Osteocyte (in vitro differentiated cells): ENCODE results near the gene MAP3K4. TPM values are rescaled to one million over a fixed set of nuclear protein-coding genes. Genes with fewer than 3 reads are reported as not detected.
"Not testable (repeated sequence)": the region's sequence is repeated elsewhere in the genome, so short reads cannot be mapped to it uniquely, and the experiment has no call there.

Experiments used
- DNase-seq: peaks from one replicate; pipeline ENCODE4 v3.0.0; 2021; ENCODE audit warnings: mixed read lengths; ENCODE audit not compliant: unreplicated experiment; ENCODE audit errors: extremely low spot score
- H3K27ac Mint-ChIP-seq: one replicate; pipeline ENCODE4 v1.8.0; 2021; ENCODE audit warnings: mild to moderate bottlenecking, mixed read lengths; ENCODE audit not compliant: unreplicated experiment
- H3K27me3 Mint-ChIP-seq: one replicate; pipeline ENCODE4 v1.8.0; 2021; ENCODE audit warnings: mixed read lengths; ENCODE audit not compliant: unreplicated experiment
- H3K36me3 Mint-ChIP-seq: one replicate; pipeline ENCODE4 v1.8.0; 2021; ENCODE audit warnings: mixed read lengths; ENCODE audit not compliant: unreplicated experiment
- H3K4me1 Mint-ChIP-seq: one replicate; pipeline ENCODE4 v1.8.0; 2021; ENCODE audit warnings: mixed read lengths; ENCODE audit not compliant: unreplicated experiment
- H3K4me3 Mint-ChIP-seq: one replicate; pipeline ENCODE4 v1.8.0; 2021; ENCODE audit warnings: mild to moderate bottlenecking, moderate library complexity, mixed read lengths; ENCODE audit not compliant: unreplicated experiment
- H3K9me3 Mint-ChIP-seq: one replicate; pipeline ENCODE4 v1.8.0; 2021; ENCODE audit warnings: mixed read lengths; ENCODE audit not compliant: unreplicated experiment
- total RNA-seq: library from RNA; stranded (reverse); gene quantifications from 2 replicates; pipeline ENCODE4 v1.2.1, GENCODE V29; 2021
- TF ChIP-seq, protein P1 (sequence below): fragments of 200-600 bp; sonication (generic); IDR thresholded peaks from 2 replicates; pipeline ENCODE4 v1.5.0; 2021; ENCODE audit warnings: antibody characterized with exemption, mild to moderate bottlenecking, moderate library complexity

Gene MAP3K4
- total RNA-seq, 1 donor from 2014 or later, result 20.7 TPM

DNA sequence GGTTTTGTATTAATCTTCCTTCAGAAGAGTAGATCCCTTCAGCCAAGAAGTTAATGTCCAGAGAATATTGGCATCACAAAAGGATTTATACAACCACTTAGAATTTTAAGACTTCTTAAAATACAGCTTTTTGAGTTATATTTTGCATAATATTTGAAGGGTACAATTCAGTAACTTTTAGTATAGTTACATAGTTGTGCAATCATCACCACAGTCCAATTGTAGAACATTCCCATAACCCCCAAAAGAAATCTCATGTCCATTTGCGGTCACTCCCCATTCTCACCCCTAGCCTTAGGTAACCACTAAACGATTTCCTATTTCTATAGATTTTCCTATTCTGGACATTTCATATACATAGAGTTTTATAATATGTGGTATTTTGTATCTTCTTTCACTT, 126.4 kb downstream of the MAP3K4 start:
- no peak overlapping the region for H3K4me3 Mint-ChIP-seq
- peaks cover 25% of the 10 kb centered on the region for H3K9me3 Mint-ChIP-seq
- TF ChIP-seq, protein P1, sequence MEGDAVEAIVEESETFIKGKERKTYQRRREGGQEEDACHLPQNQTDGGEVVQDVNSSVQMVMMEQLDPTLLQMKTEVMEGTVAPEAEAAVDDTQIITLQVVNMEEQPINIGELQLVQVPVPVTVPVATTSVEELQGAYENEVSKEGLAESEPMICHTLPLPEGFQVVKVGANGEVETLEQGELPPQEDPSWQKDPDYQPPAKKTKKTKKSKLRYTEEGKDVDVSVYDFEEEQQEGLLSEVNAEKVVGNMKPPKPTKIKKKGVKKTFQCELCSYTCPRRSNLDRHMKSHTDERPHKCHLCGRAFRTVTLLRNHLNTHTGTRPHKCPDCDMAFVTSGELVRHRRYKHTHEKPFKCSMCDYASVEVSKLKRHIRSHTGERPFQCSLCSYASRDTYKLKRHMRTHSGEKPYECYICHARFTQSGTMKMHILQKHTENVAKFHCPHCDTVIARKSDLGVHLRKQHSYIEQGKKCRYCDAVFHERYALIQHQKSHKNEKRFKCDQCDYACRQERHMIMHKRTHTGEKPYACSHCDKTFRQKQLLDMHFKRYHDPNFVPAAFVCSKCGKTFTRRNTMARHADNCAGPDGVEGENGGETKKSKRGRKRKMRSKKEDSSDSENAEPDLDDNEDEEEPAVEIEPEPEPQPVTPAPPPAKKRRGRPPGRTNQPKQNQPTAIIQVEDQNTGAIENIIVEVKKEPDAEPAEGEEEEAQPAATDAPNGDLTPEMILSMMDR, result no peak
- H3K27me3 Mint-ChIP-seq, result no peaks in the 10 kb centered on the region
- H3K36me3 Mint-ChIP-seq, result peaks cover 72% of the 10 kb centered on the region
- no peak for DNase-seq
- no peak overlapping the region for H3K27ac Mint-ChIP-seq
- H3K4me1 Mint-ChIP-seq, result no peaks in the 10 kb centered on the region

DNA sequence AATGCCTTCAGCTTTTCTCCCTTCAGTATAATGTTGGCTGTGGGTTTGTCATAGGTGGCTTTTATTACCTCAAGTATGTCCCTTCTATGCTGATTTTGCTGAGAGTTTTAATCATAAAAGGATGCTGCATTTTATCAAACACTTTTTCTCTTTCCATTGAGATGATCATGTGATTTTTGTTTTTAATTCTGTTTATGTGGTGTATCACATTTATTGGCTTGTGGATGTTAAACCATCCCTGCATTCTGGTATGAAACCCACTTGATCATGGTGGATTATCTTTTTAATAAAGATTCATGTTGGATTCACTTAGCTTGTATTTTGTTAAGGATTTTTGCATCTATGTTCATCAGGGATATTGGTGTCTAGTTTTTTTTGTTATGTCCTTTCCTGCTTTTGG, 131.8 kb downstream of the MAP3K4 start:
- H3K27ac Mint-ChIP-seq, H3K4me3 Mint-ChIP-seq, H3K27me3 Mint-ChIP-seq, H3K4me1 Mint-ChIP-seq, DNase-seq: not testable (repeated sequence)
- H3K36me3 Mint-ChIP-seq, result peaks cover 81% of the 10 kb centered on the region
- H3K9me3 Mint-ChIP-seq, result peaks cover 55% of the 10 kb centered on the region

GRCh38 chr6:161125591-161125990, 134.0 kb downstream of the MAP3K4 start:
- Mint-ChIP-seq H3K4me3 (no peak overlapping the region), H3K36me3 (peaks cover 74% of the 10 kb centered on the region), H3K27ac (no peak overlapping the region), H3K27me3 (no peaks in the 10 kb centered on the region), H3K9me3 (peaks cover 44% of the 10 kb centered on the region), H3K4me1 (no peaks in the 10 kb centered on the region)
- DNase-seq, result no peak
- TF ChIP-seq, protein P1, result no peak

DNA sequence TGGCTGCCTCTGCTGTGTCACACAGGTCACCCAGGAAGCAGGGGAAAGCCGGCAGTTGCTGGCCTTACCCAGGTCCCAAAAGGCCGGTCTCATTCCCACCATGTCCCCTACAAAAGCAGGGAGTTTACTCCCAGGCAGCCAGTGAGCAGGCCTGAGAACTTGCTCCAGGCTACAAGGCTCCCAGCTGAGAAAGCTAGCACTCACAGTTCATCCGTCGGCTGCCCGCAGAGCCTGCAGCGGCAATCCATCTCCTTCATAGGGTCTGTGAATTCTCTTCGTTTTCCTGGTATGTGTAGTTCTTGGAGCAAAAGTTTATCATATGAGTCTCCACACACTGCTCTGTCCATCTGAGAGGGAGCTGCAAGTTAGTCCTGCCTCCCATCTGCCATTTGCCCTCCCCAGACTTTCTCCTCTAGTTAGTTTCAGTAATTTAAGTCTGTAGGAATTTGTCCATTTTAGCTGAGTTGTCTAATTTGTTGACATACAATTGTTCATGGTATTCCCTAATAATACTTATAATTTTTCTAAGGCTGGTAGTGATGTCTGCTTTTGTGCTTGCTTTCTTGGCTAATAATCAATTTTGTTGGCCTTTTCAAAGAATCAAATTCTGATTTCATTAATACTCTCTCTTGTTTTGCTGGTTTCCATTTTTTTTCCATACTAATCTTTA, 135.6 kb downstream of the MAP3K4 start:
- Mint-ChIP-seq H3K4me3 (no peak overlapping the region), H3K9me3 (peaks cover 36% of the 10 kb centered on the region), H3K27ac (no peak overlapping the region), H3K27me3 (no peaks in the 10 kb centered on the region), H3K36me3 (peaks cover 64% of the 10 kb centered on the region), H3K4me1 (no peaks in the 10 kb centered on the region)
- TF ChIP-seq, protein P1, result no peak
- DNase-seq, result no peak

- H3K36me3 Mint-ChIP-seq, result peaks cover 55% of the 10 kb centered on the region
- peaks cover 30% of the 10 kb centered on the region for H3K9me3 Mint-ChIP-seq
- no peaks in the 10 kb centered on the region for H3K4me1 Mint-ChIP-seq
- H3K27ac Mint-ChIP-seq, result no peak overlapping the region
- TF ChIP-seq, protein P1, result no peak
- H3K27me3 Mint-ChIP-seq, result no peaks in the 10 kb centered on the region
- DNase-seq, result no peak
- no peak overlapping the region for H3K4me3 Mint-ChIP-seq
These were observed 136.7 kb downstream of the MAP3K4 start for GRCh38 chr6:161128230-161128629.
